ENCODE results near the gene ORC6.

- no peak for TF ChIP-seq CTCF (IDR thresholded peaks at IDR 0.05; ENCODE audit: low read depth, low read length)
- no peak for TF ChIP-seq MYC (IDR thresholded peaks at IDR 0.05; ENCODE audit: low read depth, low read length)
- TF ChIP-seq MAX (IDR thresholded peaks at IDR 0.05; ENCODE audit: low read depth, low read length) = no peak
These were observed 39.2 kb upstream of the ORC6 start for GRCh38 chr16:46650254-46650623.
